HG02973 (cell line): Measurements from ENCODE around the gene RHEBL1.

Experiments
- ATAC-seq: cut with Tn5 transposase; IDR thresholded peaks from one replicate; pipeline ENCODE4 v1.9.1; 2021; ENCODE audit warnings: moderate library complexity; ENCODE audit not compliant: unreplicated experiment

RHEBL1 gene

GRCh38 chr12:49055092-49055491, 14.7 kb downstream of the RHEBL1 start:
- ATAC-seq: no peak

- no peak for ATAC-seq
Measured at GRCh38 chr12:49054524-49054923, 15.3 kb downstream of the RHEBL1 start.

DNA sequence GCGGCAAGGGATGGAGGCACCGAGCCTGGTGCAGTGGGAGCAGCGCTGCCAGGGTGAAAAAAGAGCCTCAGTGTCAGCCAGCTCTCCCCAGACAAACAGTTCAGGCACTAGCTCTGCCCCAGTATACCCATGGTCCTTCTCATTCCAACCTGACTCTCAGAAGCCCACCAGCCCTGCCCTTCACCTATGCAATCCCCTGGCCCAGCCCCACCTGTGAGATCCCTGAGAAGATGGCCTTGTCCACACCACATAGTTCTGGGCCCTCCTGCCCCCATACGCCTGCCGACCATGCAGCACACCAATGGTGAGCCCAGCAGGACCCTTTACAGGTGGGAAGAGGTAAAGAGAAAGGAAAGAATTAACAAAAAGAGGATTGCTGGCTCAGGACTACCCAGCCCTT, 15.7 kb downstream of the RHEBL1 start:
- no peak for ATAC-seq

GRCh38 chr12:49052451-49053208, 17.1 kb downstream of the RHEBL1 start:
- no peak for ATAC-seq

DNA sequence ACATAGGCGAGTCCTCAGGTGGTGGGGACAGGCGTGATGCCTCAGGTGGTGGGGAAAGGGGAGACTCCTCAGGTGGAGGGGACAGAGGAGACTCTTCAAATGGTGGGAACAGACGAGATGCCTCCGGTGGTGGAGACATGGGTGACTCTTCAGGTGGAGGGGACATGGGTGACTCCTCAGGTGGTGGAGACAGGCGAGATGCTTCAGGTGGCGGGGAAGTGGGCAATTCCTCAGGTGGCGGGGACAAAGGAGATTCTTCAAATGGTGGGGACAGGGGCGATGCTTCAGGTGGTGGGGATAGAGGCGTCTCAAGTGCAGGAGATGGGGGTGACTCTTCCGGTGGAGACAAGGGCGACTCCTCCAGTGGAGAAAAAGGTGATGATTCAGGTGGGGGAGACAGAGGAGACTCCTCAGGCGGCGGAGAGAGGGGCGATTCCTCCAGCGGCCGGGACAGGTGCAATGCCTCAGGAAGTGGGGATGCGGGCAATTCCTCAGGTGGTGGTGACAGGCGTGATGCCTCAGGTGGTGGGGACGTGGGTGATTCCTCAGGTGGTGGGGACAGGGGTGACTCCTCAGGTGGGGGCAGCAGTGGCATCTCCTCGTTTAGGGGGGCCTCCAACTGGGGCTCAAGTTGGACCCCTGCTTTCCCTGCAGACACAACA, 17.9 kb downstream of the RHEBL1 start:
- no peak for ATAC-seq

- no peak for ATAC-seq
Measured at GRCh38 chr12:49051373-49051764, 18.4 kb downstream of the RHEBL1 start.

- no peak for ATAC-seq
Measured at GRCh38 chr12:49050507-49051372, 19.0 kb downstream of the RHEBL1 start.

DNA sequence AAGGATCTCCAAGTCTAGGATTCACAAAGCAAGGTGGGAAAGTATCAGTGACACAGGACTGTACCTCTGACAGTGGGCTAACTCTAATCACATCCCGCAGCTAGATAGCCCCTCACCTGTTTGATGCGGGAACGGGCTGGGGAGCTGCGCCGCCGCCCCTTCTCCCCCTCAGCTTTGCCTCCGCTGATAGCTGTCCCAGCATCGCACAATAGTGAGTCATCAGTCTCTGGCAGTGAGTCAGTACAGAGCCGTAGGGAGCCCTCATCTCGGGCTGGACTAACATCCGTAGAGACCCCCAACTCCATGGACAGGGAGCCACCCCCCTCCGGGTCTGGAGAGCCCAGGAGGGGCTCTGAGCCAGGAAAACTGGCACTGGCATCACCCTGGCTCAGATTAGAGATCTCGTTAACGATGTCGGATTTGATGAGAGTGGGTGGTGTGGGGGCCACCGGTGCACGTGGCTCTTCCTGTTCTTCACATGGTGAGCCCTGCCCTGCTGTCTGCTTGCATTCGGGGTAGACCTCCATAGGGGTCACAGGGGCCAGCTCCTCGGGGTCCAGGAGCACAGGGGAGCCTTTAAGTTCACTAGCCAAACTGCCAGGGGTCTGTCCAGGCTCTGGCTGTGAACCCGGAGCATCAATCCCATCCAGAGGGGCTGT, 20.1 kb downstream of the RHEBL1 start:
- no peak for ATAC-seq

GRCh38 chr12:49048953-49049352, 20.8 kb downstream of the RHEBL1 start:
- no peak for ATAC-seq

GRCh38 chr12:49046129-49046895, 23.5 kb downstream of the RHEBL1 start:
- ATAC-seq: no peak

- no peak for ATAC-seq
Measured at GRCh38 chr12:49044660-49045059, 25.1 kb downstream of the RHEBL1 start.

- ATAC-seq: no peak
Measured at GRCh38 chr12:49043856-49044258, 25.9 kb downstream of the RHEBL1 start.

DNA sequence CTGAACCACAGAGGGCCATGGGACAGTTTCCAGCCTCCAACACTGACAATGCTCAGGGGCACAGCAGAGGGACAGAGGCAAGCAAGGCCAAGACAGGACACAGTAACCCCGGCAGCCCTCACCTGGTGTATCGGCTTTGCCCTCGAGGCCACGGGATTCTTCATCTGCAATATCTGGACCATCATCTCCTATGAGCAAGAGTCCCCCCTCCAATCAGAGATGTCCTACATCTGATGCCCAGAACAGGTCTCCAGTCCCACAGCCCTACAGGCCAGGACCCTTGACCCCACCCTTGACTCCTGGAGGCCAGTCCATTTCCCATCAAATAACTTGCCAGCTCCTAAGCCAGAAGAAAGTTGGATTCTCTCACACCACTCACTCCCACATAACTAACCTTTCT, 26.5 kb downstream of the RHEBL1 start:
- ATAC-seq: no peak

DNA sequence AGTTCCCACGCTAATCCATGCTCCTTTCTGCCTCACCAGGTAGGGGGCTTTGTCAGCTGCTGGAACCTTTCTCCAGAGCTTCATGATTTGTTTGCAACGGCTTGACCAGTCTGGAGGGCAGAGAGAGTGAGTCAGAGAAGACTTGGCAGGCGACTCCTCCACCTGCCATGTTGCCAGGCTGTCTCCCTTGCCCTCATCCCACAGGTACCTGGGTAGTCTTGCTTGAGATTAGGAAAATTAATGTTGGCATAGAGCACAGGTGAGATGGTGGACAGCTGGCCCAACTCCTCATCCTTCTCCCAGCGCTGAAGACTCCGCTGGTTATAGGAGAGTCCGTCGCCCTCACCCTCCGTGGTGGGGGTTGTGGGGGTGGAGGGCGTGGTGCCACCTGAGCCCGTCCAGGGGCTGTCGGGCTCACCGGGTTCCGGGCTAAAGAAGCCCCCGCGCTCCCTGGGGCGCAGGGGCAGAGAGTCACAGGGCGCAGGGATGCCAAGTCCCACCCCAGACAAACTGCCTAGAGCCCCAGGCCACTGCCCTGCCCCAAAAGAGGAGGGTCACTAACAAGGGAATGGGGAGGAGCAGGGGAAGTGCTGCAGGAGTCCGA, 27.8 kb downstream of the RHEBL1 start:
- no peak for ATAC-seq

DNA sequence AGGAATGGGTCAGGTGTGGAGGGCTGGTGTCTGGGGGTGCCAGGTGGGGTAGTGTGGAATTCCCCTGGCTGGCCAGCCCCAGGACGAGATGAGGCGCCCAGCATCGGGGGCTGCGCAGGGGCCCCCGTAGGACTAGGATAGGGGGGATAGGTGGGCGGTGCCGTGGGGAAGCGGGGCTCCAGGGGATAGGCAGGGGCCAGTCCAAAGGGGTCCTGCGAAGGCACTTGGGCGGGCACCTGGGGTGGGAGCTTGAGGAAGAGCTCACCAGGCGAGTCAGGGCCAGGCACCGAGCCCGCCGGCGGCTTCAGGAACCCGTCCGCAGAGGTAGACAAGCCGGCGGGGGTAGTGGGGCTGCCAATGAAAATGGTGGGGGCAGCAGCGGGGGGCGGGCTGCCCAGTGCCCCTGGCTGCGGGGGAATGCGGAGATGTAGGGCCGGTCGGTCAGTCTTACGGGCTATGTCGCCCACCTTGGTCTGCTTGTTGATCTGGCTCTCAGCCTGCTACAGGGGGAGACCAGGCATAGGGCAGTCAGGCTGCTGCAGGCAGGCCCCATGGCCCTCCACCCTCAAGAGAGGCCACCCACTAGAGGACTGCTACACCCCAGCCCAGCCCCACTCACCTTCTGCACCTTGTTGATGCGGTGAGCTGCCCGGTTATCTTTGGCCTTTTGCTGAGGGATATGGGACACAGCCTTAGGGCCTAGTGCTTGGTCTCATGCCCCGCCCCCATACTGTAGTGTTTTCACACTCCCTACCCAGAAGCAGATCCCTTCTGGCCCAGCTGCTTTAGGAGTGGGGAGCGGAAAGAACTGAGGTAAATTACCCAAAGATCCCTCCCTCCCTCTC, 28.5 kb downstream of the RHEBL1 start:
- ATAC-seq: no peak

DNA sequence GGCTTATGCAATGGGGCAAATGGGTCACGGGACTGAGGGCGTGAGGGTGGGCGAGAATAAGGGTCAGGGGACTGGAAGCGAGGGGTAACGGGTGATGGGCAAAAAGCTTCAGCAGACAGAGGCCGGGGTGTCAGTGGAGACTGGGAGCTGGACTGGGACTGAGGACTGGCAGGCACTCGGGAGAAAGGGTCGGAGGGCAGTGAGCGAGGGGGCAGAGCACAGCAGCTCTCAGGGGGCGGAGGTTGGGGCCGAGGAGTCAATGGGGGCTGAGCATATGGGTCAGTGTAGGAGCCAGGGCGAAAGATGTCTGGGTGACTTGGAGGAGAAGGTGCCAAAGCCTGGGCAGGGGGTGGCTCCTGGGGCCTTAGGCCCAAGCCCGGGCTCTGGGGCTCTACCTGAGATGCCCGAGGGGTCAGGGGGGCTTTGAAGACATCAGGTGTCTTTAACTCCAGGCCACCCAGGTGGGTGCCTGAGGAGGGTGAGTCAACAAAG, 29.4 kb downstream of the RHEBL1 start:
- ATAC-seq: no peak

DNA sequence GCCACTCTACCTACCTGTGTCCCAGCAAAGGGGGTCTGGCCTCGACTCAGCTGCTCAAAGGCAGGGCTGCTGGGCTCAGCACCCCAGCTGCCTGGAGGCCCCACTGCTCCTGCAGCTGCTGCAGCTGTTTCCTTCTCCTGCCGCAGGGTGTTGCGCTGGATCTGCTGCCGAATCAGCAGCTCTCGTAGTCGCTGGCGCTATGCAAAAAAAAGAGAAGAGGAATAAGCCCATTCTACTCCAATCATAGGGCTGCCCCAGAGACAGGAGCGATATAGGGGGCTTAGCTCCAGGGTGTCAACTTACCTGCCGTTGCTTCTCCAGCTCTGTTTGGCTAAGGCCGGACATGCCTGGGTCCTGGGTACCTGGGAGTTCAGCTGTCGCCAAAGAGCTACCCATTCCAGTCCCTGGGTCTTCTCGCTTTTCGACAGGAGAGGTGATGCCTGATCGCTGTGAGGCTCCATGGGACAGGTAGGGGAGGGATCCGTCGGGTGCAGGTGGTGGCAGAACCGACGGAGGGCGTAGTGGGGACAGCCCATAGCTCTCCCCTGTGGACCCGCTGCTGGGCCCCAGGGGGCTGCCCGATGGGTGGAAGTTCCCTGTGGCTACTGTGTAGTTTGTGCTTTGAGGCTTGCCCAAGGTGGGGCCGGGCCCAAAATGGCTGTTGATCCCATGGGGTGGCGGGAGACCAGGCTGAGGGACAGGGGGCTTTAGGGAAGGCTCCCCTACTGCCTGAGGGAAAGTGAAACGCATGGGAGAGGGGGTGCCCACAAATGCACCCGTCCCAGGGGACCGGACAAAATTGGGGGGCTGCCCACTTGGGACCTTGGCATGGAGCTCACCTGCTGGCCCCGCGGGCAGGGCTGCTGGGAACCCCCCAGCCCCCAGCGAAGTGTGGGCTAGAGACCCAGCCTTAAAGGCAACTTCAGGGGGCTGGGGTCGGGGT, 30.1 kb downstream of the RHEBL1 start:
- no peak for ATAC-seq
